ENCODE data around the gene CISH. TPM values are rescaled to one million over a fixed set of nuclear protein-coding genes. Genes with fewer than 3 reads are reported as not detected.

The CISH gene
- total and polyA plus RNA-seq, 9 of the 15 experiments (the other 6 are each of a cell fraction or from before 2014, with no cell fraction given), result 1.7 to 47.7 (median 18.3) TPM

GRCh38 chr3:50600841-50601591 lies 10.6 kb downstream of the CISH start (continued):
- TF ChIP-seq E2F8 (IDR thresholded peaks at IDR 0.05; ENCODE audit: low read depth, partially characterized antibody), result no peak
- TF ChIP-seq ZZZ3 (IDR thresholded peaks at IDR 0.05), result no peak
- peak; percentile 89 for TF ChIP-seq ZNF311 (CRISPR knock-in tag; IDR thresholded peaks at IDR 0.05)
- peak; percentile 60 for TF ChIP-seq MYC (IDR thresholded peaks at IDR 0.05; ENCODE audit: low read depth, low read length)
- no peak for TF ChIP-seq MYC (CRISPR knock-in tag; IDR thresholded peaks at IDR 0.05; ENCODE audit: borderline replicate concordance, low read depth)
- no peak for TF ChIP-seq DDX20 (tag; IDR thresholded peaks at IDR 0.05; ENCODE audit: low read depth)
- no peak for TF ChIP-seq ZFP1 (CRISPR knock-in tag; IDR thresholded peaks at IDR 0.05)
- TF ChIP-seq ID3 (CRISPR knock-in tag; IDR thresholded peaks at IDR 0.05), result no peak
- no peak; the same call in 1 of the 2 replicates for TF ChIP-seq ID3 (tag; IDR thresholded peaks at IDR 0.05)
- no peak for TF ChIP-seq ZBED1 (IDR thresholded peaks at IDR 0.05)
- peak; percentile 80 for TF ChIP-seq ARID1B (IDR thresholded peaks at IDR 0.05)
- TF ChIP-seq HDAC3 (IDR thresholded peaks at IDR 0.05; ENCODE audit: borderline replicate concordance, partially characterized antibody), result peak; percentile 36
- TF ChIP-seq MCM2 (IDR thresholded peaks at IDR 0.05; ENCODE audit: low read depth), result no peak
- TF ChIP-seq ZFP30 (CRISPR knock-in tag; IDR thresholded peaks at IDR 0.05; ENCODE audit: borderline replicate concordance), result no peak
- peak; percentile 11 to 65; a peak in 2 of 4 replicates for TF ChIP-seq MNT (conservative IDR thresholded peaks at IDR 0.05)
- no peak for TF ChIP-seq STAG1 (CRISPR knock-in tag; IDR thresholded peaks at IDR 0.05; ENCODE audit: borderline replicate concordance)
- TF ChIP-seq FOXJ2 (tag; IDR thresholded peaks at IDR 0.05), result no peak
- TF ChIP-seq NFIC (IDR thresholded peaks at IDR 0.05), result peak; percentile 87
- no peak for TF ChIP-seq TAF9B (IDR thresholded peaks at IDR 0.05; ENCODE audit: partially characterized antibody)
- TF ChIP-seq ZBTB34 (CRISPR knock-in tag; IDR thresholded peaks at IDR 0.05), result no peak
- TF ChIP-seq CBFA2T2 (conservative IDR thresholded peaks at IDR 0.05), result peak; percentile 32
- TF ChIP-seq SIX5 (IDR thresholded peaks at IDR 0.05; ENCODE audit: borderline replicate concordance in 1 of 2, insufficient read depth in 1 of 2, low read depth in 1 of 2, low read length in 2 of 2), result no peak

Data from K562 (cell line).